GM18867 (cell line): ENCODE results near the gene TSC1.
A peak's percentile ranks its signal among the peaks of the same experiment; 100 is the strongest.

Experiments
- ATAC-seq: cut with Tn5 transposase; IDR thresholded peaks from one replicate; pipeline ENCODE4 v1.9.1; 2021; ENCODE audit warnings: mild to moderate bottlenecking, moderate library complexity; ENCODE audit not compliant: unreplicated experiment

The TSC1 gene

GRCh38 chr9:132894862-132895835, 49.3 kb downstream of the TSC1 start:
- no peak for ATAC-seq

GRCh38 chr9:132894346-132894745, 50.1 kb downstream of the TSC1 start:
- no peak for ATAC-seq

- ATAC-seq: no peak
Measured at GRCh38 chr9:132892400-132892799, 52.0 kb downstream of the TSC1 start.

GRCh38 chr9:132888151-132888550, 56.3 kb downstream of the TSC1 start:
- no peak for ATAC-seq

- ATAC-seq: no peak
Measured at GRCh38 chr9:132887181-132888120, 57.0 kb downstream of the TSC1 start.

- ATAC-seq: no peak
Measured at GRCh38 chr9:132886334-132886725, 58.1 kb downstream of the TSC1 start.

- ATAC-seq: no peak
Measured at GRCh38 chr9:132885720-132886333, 58.6 kb downstream of the TSC1 start.

- ATAC-seq: no peak
Measured at GRCh38 chr9:132883349-132884294, 60.8 kb downstream of the TSC1 start.

GRCh38 chr9:132882616-132883015, 61.8 kb downstream of the TSC1 start:
- no peak for ATAC-seq

- ATAC-seq: no peak
Measured at GRCh38 chr9:132881826-132882225, 62.6 kb downstream of the TSC1 start.

- ATAC-seq: no peak
Measured at GRCh38 chr9:132880324-132880661, 64.1 kb downstream of the TSC1 start.

GRCh38 chr9:132879457-132880323, 64.7 kb downstream of the TSC1 start:
- ATAC-seq: no peak

GRCh38 chr9:132878695-132879456, 65.5 kb downstream of the TSC1 start, which contains the start of gene SPACA9:
Gene SPACA9, plus strand, starts transcription at chr9:132878898. Its CDS starts 5,050 bp downstream, at chr9:132883948.
- ATAC-seq: no peak

GRCh38 chr9:132877824-132878694, 66.4 kb downstream of the TSC1 start, which contains the start of gene AK8:
Gene AK8, minus strand, starts transcription at chr9:132878284. Its CDS starts 29 bp downstream, at chr9:132878255.
- ATAC-seq: peak; percentile 69

- ATAC-seq: no peak
Measured at GRCh38 chr9:132877458-132877823, 67.0 kb downstream of the TSC1 start.

- no peak for ATAC-seq
Measured at GRCh38 chr9:132876849-132877248, 67.6 kb downstream of the TSC1 start.

GRCh38 chr9:132875159-132875558, 69.3 kb downstream of the TSC1 start:
- ATAC-seq: no peak
